RWPE2 (cell line): ENCODE data around the gene HOXA9.

Experiments
- ATAC-seq: fragments of 200-7000 bp; cut with Tn5 transposase; 3 replicates; pipeline ENCODE4 v1.9.1; 2021; ENCODE audit warnings: low read depth
- DNase-seq: peaks from one replicate; pipeline ENCODE4 v3.0.0-alpha.2; 2020; ENCODE audit warnings: low spot score
- H3K27ac ChIP-seq: fragments of 450-650 bp; 2 replicates; pipeline ENCODE4 v1.5.1; 2017; ENCODE audit warnings: mild to moderate bottlenecking; ENCODE audit not compliant: poor library complexity, severe bottlenecking
- H3K27me3 ChIP-seq: fragments of 250-450 bp; sonication (Bioruptor Pico); 2 replicates; pipeline ENCODE4 v1.5.1; 2021; ENCODE audit warnings: mild to moderate bottlenecking, moderate library complexity; ENCODE audit not compliant: insufficient read depth, poor library complexity, severe bottlenecking
- H3K36me3 ChIP-seq: fragments of 250-450 bp; sonication (Bioruptor Pico); 2 replicates; pipeline ENCODE4 v1.5.1; 2020; ENCODE audit warnings: low read depth, mild to moderate bottlenecking, moderate library complexity
- H3K4me1 ChIP-seq: fragments of 250-450 bp; sonication (Bioruptor Pico); 2 replicates; pipeline ENCODE4 v1.5.1; 2021; ENCODE audit warnings: mild to moderate bottlenecking, moderate library complexity; ENCODE audit not compliant: insufficient read depth, poor library complexity, severe bottlenecking
- H3K4me3 ChIP-seq: fragments of 250-450 bp; sonication (Bioruptor Pico); 2 replicates; pipeline ENCODE4 v1.5.1; 2021; ENCODE audit warnings: mild to moderate bottlenecking, moderate library complexity; ENCODE audit not compliant: severe bottlenecking
- H3K9me3 ChIP-seq: fragments of 250-450 bp; sonication (Bioruptor Pico); 2 replicates; pipeline ENCODE4 v1.5.1; 2021; ENCODE audit warnings: mild to moderate bottlenecking, moderate library complexity; ENCODE audit not compliant: severe bottlenecking
- CTCF ChIP-seq: fragments of 450-650 bp; IDR thresholded peaks from one replicate; pipeline ENCODE4 v1.5.1; 2017; ENCODE audit warnings: mild to moderate bottlenecking, moderate library complexity; ENCODE audit not compliant: poor library complexity, severe bottlenecking

The HOXA9 gene

GRCh38 chr7:27154369-27154768 is 11.0 kb downstream of the HOXA9 start:
- no peak for ATAC-seq
- Histone ChIP-seq H3K9me3 (no peaks in the 10 kb centered on the region), H3K27me3 (no peaks in the 10 kb centered on the region), H3K4me3 (no peak overlapping the region), H3K27ac (peak overlapping the region; percentile 62), H3K36me3 (no peaks in the 10 kb centered on the region), H3K4me1 (peaks cover 5% of the 10 kb centered on the region)
- no peak for TF ChIP-seq CTCF
- peak; percentile 42 for DNase-seq

GRCh38 chr7:27153526-27153925 is 11.8 kb downstream of the HOXA9 start:
- TF ChIP-seq CTCF, result no peak
- no peak overlapping the region for H3K27ac ChIP-seq
- H3K9me3 ChIP-seq, result no peaks in the 10 kb centered on the region

GRCh38 chr7:27152816-27153442 is 12.4 kb downstream of the HOXA9 start:
- TF ChIP-seq CTCF, result no peak
- no peak overlapping the region for H3K4me3 ChIP-seq
- peak overlapping the region; percentile 85 for H3K27ac ChIP-seq
- H3K27me3 ChIP-seq, result no peaks in the 10 kb centered on the region
- no peaks in the 10 kb centered on the region for H3K36me3 ChIP-seq
- DNase-seq (peak; percentile 47), ATAC-seq (no peak)
- no peaks in the 10 kb centered on the region for H3K9me3 ChIP-seq
- H3K4me1 ChIP-seq, result peaks cover 5% of the 10 kb centered on the region

More at GRCh38 chr7:27153526-27153925, 11.8 kb downstream of the HOXA9 start:
- DNase-seq (no peak), ATAC-seq (no peak)
- no peak overlapping the region for H3K4me3 ChIP-seq
- peaks cover 5% of the 10 kb centered on the region for H3K4me1 ChIP-seq
- H3K27me3 ChIP-seq, result no peaks in the 10 kb centered on the region
- no peaks in the 10 kb centered on the region for H3K36me3 ChIP-seq

GRCh38 chr7:27151931-27152815 is 13.2 kb downstream of the HOXA9 start, which contains the start of gene HOXA3:
Gene HOXA3, minus strand, starts transcription at chr7:27152583. Its CDS starts 41,943 bp downstream, at chr7:27110640.
- H3K4me3 ChIP-seq, result peak within 1 kb of the TSS; percentile 38
- no peaks in the 10 kb centered on the region for H3K27me3 ChIP-seq
- no peak for TF ChIP-seq CTCF
- DNase-seq (peak; percentile 70), ATAC-seq (peak; percentile 7; the same call in 1 of the 3 replicates)
- no peaks in the 10 kb centered on the region for H3K36me3 ChIP-seq
- H3K4me1 ChIP-seq, result peaks cover 8% of the 10 kb centered on the region
- peak within 1 kb of the TSS; percentile 85 for H3K27ac ChIP-seq
- H3K9me3 ChIP-seq, result no peaks in the 10 kb centered on the region
